ENCODE data around the gene PARL. TPM values are rescaled to one million over a fixed set of nuclear protein-coding genes. Genes with fewer than 3 reads are reported as not detected.

Gene PARL
- total and polyA plus RNA-seq, 10 donors, result 34.5 to 119 (median 56.5) TPM

- Histone ChIP-seq H3K4me1 (no peaks in the 10 kb centered on the region), H3K27me3 (replicated peaks in 1 of 7) (no peaks in the 10 kb centered on the region), H3K4me3 (no peak overlapping the region), H3K9me3 (no peaks in the 10 kb centered on the region), H3K27ac (no peak overlapping the region), H3K36me3 (no peaks in the 10 kb centered on the region)
- intact Hi-C loops (cut with DNase I; ENCODE audit: low total_unique reads), result no loop called here
- no peak for DNase-seq
- TF ChIP-seq, protein P1, sequence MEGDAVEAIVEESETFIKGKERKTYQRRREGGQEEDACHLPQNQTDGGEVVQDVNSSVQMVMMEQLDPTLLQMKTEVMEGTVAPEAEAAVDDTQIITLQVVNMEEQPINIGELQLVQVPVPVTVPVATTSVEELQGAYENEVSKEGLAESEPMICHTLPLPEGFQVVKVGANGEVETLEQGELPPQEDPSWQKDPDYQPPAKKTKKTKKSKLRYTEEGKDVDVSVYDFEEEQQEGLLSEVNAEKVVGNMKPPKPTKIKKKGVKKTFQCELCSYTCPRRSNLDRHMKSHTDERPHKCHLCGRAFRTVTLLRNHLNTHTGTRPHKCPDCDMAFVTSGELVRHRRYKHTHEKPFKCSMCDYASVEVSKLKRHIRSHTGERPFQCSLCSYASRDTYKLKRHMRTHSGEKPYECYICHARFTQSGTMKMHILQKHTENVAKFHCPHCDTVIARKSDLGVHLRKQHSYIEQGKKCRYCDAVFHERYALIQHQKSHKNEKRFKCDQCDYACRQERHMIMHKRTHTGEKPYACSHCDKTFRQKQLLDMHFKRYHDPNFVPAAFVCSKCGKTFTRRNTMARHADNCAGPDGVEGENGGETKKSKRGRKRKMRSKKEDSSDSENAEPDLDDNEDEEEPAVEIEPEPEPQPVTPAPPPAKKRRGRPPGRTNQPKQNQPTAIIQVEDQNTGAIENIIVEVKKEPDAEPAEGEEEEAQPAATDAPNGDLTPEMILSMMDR (IDR thresholded peaks at IDR 0.05 in 8 of 11, conservative IDR thresholded peaks at IDR 0.05 in 3 of 11), result no peak
- no peak for TF ChIP-seq POLR2A (IDR thresholded peaks at IDR 0.05)
- no peak for TF ChIP-seq POLR2AphosphoS5 (IDR thresholded peaks at IDR 0.05)
- 81 to 92% (median 84%) methylated on average over 8 of the region's 8 CpGs for WGBS, 5 donors
Measured at GRCh38 chr3:183911763-183912506, 27.3 kb upstream of the PARL start.

GRCh38 chr3:183911087-183911486 lies 26.4 kb upstream of the PARL start:
- Histone ChIP-seq H3K27ac (no peak overlapping the region), H3K27me3 (replicated peaks in 1 of 7) (no peaks in the 10 kb centered on the region), H3K9me3 (no peaks in the 10 kb centered on the region), H3K4me3 (no peak overlapping the region), H3K36me3 (no peaks in the 10 kb centered on the region), H3K4me1 (no peaks in the 10 kb centered on the region)
- intact Hi-C loops (cut with DNase I; ENCODE audit: low total_unique reads), result no loop called here
- no peak for TF ChIP-seq POLR2A (IDR thresholded peaks at IDR 0.05)
- TF ChIP-seq POLR2AphosphoS5 (IDR thresholded peaks at IDR 0.05), result no peak
- DNase-seq, result no peak
- 67 to 89% (median 86%) methylated on average over 5 to 6 of the region's 6 CpGs for WGBS, 5 donors

GRCh38 chr3:183909030-183909600 lies 24.4 kb upstream of the PARL start:
- no peaks in the 10 kb centered on the region for H3K9me3 ChIP-seq
- H3K4me3 ChIP-seq, result no peak overlapping the region
- 78 to 89% (median 82%) methylated on average over 8 to 14 of the region's 14 CpGs for WGBS, 5 donors
- no peaks in the 10 kb centered on the region for H3K36me3 ChIP-seq
- H3K27me3 ChIP-seq (replicated peaks in 1 of 7), result peaks cover 0 to 7% (median 0%) of the 10 kb centered on the region in 7 donors
- TF ChIP-seq POLR2A (IDR thresholded peaks at IDR 0.05) (no peak), POLR2AphosphoS5 (IDR thresholded peaks at IDR 0.05) (no peak)
- TF ChIP-seq, protein P1 (IDR thresholded peaks at IDR 0.05 in 8 of 11, conservative IDR thresholded peaks at IDR 0.05 in 3 of 11), result no peak
- no peak overlapping the region for H3K27ac ChIP-seq
- H3K4me1 ChIP-seq, result no peaks in the 10 kb centered on the region
- DNase-seq, result no peak
- intact Hi-C loops (cut with DNase I; ENCODE audit: low total_unique reads), result no loop called here

DNA sequence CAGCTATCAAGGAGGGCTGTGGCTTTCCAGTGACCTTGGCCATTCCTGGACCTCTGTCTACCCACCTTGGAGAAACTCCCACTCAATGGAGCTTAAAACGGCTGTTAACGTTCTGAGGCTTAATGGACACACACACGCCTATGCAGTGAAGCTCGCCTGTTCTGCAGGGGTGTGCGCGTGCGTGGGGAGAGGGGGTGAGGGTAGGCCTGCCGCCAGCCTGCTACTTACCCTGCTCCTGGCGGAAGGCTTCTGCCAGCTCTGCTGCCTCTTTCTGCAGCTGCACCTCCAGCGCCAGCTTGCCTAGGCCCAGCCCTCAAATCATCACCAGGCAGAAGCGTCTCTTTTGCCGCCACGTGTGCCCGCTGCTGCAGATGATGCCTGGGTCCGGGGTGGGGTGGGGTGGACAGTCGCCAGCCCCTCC lies 23.2 kb upstream of the PARL start:
- no peak overlapping the region for H3K4me3 ChIP-seq
- H3K4me1 ChIP-seq, result no peaks in the 10 kb centered on the region
- H3K27ac ChIP-seq, result no peak overlapping the region
- 81 to 91% (median 85%) methylated on average over 6 to 16 of the region's 16 CpGs for WGBS, 5 donors
- H3K27me3 ChIP-seq (replicated peaks in 1 of 7), result peaks cover 0 to 9% (median 0%) of the 10 kb centered on the region in 7 donors
- intact Hi-C loops (cut with DNase I; ENCODE audit: low total_unique reads), result no loop called here
- TF ChIP-seq POLR2AphosphoS5 (IDR thresholded peaks at IDR 0.05) (no peak), POLR2A (IDR thresholded peaks at IDR 0.05) (no peak)
- TF ChIP-seq, protein P1 (IDR thresholded peaks at IDR 0.05 in 8 of 11, conservative IDR thresholded peaks at IDR 0.05 in 3 of 11), result no peak
- no peaks in the 10 kb centered on the region for H3K36me3 ChIP-seq
- no peak for DNase-seq
- no peaks in the 10 kb centered on the region for H3K9me3 ChIP-seq

Measured in spleen (tissue), 11 donors.